ENCODE data around the gene SSBP2.

SSBP2 gene

DNA sequence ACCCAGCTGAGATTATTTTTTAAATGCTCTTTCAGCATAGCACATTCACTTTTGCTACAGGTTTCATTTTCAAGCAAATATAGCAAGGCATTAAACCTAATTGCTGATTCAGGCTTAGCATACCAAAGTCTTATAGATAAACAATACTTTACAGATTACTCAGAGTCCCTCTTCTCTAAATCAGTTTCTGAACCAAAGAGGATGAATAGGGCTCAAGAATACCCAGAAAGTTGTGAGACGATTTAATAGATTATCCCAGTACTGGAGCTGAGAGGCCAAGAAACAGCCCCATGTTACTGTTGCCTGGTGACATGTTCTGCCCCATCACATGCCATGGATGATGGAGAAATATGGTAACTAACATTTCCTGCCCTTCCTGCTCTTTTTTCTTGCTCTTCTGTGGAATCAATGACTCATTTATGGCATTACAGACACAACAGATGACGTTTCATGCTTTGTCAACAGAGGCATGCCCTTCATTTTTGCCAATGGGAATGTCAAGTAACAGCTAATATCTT lies 18.1 kb upstream of the SSBP2 start:
- DNase-seq (ENCODE audit: low read depth): peak; percentile 65
- TF ChIP-seq, protein P1, sequence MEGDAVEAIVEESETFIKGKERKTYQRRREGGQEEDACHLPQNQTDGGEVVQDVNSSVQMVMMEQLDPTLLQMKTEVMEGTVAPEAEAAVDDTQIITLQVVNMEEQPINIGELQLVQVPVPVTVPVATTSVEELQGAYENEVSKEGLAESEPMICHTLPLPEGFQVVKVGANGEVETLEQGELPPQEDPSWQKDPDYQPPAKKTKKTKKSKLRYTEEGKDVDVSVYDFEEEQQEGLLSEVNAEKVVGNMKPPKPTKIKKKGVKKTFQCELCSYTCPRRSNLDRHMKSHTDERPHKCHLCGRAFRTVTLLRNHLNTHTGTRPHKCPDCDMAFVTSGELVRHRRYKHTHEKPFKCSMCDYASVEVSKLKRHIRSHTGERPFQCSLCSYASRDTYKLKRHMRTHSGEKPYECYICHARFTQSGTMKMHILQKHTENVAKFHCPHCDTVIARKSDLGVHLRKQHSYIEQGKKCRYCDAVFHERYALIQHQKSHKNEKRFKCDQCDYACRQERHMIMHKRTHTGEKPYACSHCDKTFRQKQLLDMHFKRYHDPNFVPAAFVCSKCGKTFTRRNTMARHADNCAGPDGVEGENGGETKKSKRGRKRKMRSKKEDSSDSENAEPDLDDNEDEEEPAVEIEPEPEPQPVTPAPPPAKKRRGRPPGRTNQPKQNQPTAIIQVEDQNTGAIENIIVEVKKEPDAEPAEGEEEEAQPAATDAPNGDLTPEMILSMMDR (conservative IDR thresholded peaks at IDR 0.05; ENCODE audit: low read depth, low read length): no peak
- no peak overlapping the region for H3K4me3 ChIP-seq (ENCODE audit: low read length)

GRCh38 chr5:81767938-81768337 lies 17.0 kb upstream of the SSBP2 start:
- DNase-seq (ENCODE audit: low read depth): no peak
- TF ChIP-seq, protein P1 (conservative IDR thresholded peaks at IDR 0.05; ENCODE audit: low read depth, low read length): no peak
- no peak overlapping the region for H3K4me3 ChIP-seq (ENCODE audit: low read length)

GRCh38 chr5:81767097-81767496 lies 16.2 kb upstream of the SSBP2 start:
- TF ChIP-seq, protein P1 (conservative IDR thresholded peaks at IDR 0.05; ENCODE audit: low read depth, low read length): no peak
- DNase-seq (ENCODE audit: low read depth): no peak
- no peak overlapping the region for H3K4me3 ChIP-seq (ENCODE audit: low read length)

GRCh38 chr5:81766611-81767010 lies 15.7 kb upstream of the SSBP2 start:
- TF ChIP-seq, protein P1 (conservative IDR thresholded peaks at IDR 0.05; ENCODE audit: low read depth, low read length): no peak
- DNase-seq (ENCODE audit: low read depth): no peak
- H3K4me3 ChIP-seq (ENCODE audit: low read length): no peak overlapping the region

GRCh38 chr5:81763294-81763928 lies 12.5 kb upstream of the SSBP2 start:
- H3K4me3 ChIP-seq (ENCODE audit: low read length): no peak overlapping the region
- TF ChIP-seq, protein P1 (conservative IDR thresholded peaks at IDR 0.05; ENCODE audit: low read depth, low read length): no peak
- no peak for DNase-seq (ENCODE audit: low read depth)

DNA sequence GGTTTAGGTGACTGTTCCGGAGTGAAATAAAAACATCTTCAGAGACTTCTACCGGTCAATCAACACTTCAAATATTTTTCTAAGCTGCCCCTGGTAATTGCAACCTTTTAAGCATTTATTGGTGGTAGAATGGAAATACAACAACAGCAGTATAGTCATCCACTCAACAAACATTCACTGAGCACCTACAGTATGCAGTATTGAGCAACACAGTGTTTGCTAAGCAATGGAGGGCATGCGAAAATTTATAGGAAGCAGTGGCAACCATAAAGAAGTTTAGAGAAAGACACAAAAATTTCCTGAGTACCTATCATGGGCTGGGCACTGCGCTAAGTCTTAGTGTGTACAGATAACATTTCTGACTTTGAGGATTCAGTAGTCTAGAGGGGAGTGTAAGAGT lies 12.0 kb upstream of the SSBP2 start:
- no peak overlapping the region for H3K4me3 ChIP-seq (ENCODE audit: low read length)
- DNase-seq (ENCODE audit: low read depth): no peak
- TF ChIP-seq, protein P1 (conservative IDR thresholded peaks at IDR 0.05; ENCODE audit: low read depth, low read length): no peak

DNA sequence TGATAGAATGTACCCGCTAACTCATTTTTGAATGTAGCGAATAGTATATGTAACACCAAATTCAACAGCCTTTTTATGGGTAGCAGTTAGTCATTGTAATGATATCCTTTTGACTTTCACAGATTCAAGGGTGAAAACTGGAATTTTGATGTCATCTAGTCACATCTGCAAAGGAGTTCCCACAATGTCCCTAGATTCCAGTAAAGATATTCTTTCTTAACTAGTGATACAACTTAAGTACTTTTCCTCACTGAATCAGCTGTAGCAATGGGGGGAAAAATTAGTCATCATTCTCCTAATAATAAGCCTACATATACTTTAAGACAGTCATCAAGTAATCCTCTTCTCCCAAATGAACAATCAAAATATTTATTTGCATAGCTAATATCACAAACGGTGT lies 11.5 kb upstream of the SSBP2 start:
- DNase-seq (ENCODE audit: low read depth): no peak
- TF ChIP-seq, protein P1 (conservative IDR thresholded peaks at IDR 0.05; ENCODE audit: low read depth, low read length): no peak

More for the DNA sequence above, 11.5 kb upstream of the SSBP2 start:
- H3K4me3 ChIP-seq (ENCODE audit: low read length): no peak overlapping the region
